Measurements from ENCODE around the gene PDGFB.

The PDGFB gene

GRCh38 chr22:39289975-39290720 lies 45.4 kb upstream of the PDGFB start:
- no peak for DNase-seq (ENCODE audit: low read depth)
- H3K4me3 ChIP-seq (ENCODE audit: control insufficient read depth, low read depth, low read length), result no peak overlapping the region

GRCh38 chr22:39289533-39289932 lies 44.8 kb upstream of the PDGFB start:
- no peak overlapping the region for H3K4me3 ChIP-seq (ENCODE audit: control insufficient read depth, low read depth, low read length)
- TF ChIP-seq CTCF (conservative IDR thresholded peaks at IDR 0.05; ENCODE audit: control insufficient read depth, insufficient read depth, low read depth, low read length), result no peak
- DNase-seq (ENCODE audit: low read depth), result no peak

More at GRCh38 chr22:39289975-39290720, 45.4 kb upstream of the PDGFB start:
- TF ChIP-seq CTCF (conservative IDR thresholded peaks at IDR 0.05; ENCODE audit: control insufficient read depth, insufficient read depth, low read depth, low read length), result no peak

GRCh38 chr22:39288135-39288898 lies 43.5 kb upstream of the PDGFB start:
- DNase-seq (ENCODE audit: low read depth), result peak; percentile 6
- no peak overlapping the region for H3K4me3 ChIP-seq (ENCODE audit: control insufficient read depth, low read depth, low read length)
- TF ChIP-seq CTCF (conservative IDR thresholded peaks at IDR 0.05; ENCODE audit: control insufficient read depth, insufficient read depth, low read depth, low read length), result no peak

- H3K4me3 ChIP-seq (ENCODE audit: control insufficient read depth, low read depth, low read length), result no peak overlapping the region
- no peak for TF ChIP-seq CTCF (conservative IDR thresholded peaks at IDR 0.05; ENCODE audit: control insufficient read depth, insufficient read depth, low read depth, low read length)
- DNase-seq (ENCODE audit: low read depth), result no peak
These were observed 42.4 kb upstream of the PDGFB start for GRCh38 chr22:39287076-39287725.

- no peak overlapping the region for H3K4me3 ChIP-seq (ENCODE audit: control insufficient read depth, low read depth, low read length)
- no peak for DNase-seq (ENCODE audit: low read depth)
- TF ChIP-seq CTCF (conservative IDR thresholded peaks at IDR 0.05; ENCODE audit: control insufficient read depth, insufficient read depth, low read depth, low read length), result no peak
These were observed 40.2 kb upstream of the PDGFB start for GRCh38 chr22:39284983-39285382.

GRCh38 chr22:39284142-39284980 lies 39.6 kb upstream of the PDGFB start:
- no peak for DNase-seq (ENCODE audit: low read depth)
- TF ChIP-seq CTCF (conservative IDR thresholded peaks at IDR 0.05; ENCODE audit: control insufficient read depth, insufficient read depth, low read depth, low read length), result no peak
- H3K4me3 ChIP-seq (ENCODE audit: control insufficient read depth, low read depth, low read length), result no peak overlapping the region
